Activated T-cell treated with anti-CD3 and anti-CD28 coated beads for 1 hour (primary cell): ENCODE data around the gene TOP3A.

Experiments
- DNase-seq: peaks from one replicate; pipeline ENCODE4 v3.0.0-alpha.2; 2020; ENCODE audit warnings: low read depth

Gene TOP3A

DNA sequence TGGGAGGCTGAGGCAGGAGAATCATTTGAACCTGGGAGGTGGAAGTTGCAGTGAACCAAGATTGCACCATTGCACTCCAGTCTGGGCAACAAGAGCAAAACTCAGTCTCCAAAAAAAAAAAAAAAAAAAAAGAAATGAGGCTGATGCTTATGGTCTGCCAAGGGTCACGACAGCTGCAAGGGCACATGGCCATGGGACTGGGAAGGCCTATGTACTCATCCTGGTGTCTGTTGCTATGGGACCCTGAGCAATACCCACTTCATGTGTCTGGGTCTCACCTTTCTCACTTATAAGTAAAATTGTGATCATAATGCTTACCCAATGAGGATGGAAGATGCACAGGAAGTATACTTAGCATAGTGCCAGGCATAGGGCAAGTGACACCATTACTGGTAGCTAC is 37.7 kb downstream of the TOP3A start:
- DNase-seq: no peak

DNA sequence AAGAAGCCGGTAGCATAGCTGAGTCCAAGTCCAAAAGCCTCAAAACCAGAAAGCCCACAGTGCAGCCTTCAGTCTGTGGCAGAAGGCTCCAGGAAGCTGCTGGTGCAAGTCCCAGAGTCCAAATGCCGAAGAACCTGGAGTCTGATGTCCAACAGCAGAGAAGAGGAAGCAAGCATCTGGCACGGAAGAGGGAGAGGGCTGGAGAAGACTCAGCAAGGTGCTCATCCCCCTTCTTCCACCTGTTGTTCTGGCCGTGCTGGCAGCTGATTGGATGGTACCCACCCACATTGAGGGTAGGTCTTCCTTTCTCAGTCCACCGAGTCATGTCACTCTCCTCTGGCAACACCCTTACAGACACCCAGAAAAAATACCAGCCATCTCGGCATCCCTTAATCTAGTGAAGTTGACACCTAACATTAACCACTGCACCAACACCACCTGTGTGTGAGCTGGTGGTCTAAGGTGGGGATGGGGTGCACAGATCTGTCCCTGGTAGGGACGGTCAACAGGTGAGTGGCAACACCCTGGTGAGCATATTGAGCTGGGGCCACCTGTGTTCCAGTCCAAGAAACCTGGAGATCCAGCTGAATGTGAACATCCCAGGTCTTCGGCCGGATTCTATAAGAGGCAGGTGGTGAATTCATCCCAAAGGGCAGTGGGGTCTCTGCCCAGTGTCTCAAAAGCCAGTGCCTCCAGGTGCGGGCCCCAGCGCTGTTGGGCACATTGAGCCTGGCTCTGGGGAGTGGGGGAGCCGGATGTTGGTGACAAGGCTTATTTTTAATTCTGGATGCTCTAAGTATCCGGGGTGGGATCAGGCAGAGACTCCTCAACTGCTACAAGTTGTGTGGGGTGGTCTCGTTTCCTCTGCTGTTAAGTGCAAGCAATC is 44.5 kb downstream of the TOP3A start:
- DNase-seq: no peak

DNA sequence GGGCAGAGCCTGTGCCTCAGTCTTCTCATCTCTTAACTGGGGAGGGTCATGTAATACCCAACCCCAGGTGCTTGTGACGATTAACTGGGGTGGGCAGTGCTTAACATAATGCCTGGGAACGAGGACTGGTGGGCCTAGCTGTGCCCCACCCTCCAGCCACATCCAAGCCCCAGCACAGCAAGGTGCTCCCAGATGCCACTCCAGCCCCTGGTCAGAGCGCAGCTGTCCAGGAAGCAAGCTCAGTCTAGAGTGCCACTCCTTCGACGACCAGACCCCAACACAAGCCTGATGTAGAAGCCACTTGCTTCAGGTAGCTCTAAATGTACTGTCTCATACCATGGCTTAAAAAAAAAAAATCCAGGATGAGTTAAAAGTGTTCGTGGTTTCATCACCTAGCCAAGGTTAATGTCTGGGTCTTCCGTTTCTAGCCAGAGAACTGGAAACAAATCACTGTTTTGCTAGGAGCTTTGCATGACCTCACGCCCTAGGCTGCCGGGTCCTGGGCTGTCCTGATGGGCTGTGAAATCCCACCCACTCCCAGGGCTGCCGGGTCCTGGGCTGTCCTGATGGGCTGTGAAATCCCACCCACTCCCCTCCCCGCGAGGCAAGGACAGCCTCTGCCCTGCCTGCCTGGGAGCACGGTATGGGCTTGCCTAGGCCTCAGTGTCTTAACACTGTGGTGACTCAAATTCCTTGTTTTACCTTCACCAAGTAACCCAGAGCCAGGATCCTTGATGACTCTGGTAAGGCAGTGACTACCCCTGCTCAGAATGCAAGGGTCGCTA is 46.7 kb downstream of the TOP3A start:
- no peak for DNase-seq

DNA sequence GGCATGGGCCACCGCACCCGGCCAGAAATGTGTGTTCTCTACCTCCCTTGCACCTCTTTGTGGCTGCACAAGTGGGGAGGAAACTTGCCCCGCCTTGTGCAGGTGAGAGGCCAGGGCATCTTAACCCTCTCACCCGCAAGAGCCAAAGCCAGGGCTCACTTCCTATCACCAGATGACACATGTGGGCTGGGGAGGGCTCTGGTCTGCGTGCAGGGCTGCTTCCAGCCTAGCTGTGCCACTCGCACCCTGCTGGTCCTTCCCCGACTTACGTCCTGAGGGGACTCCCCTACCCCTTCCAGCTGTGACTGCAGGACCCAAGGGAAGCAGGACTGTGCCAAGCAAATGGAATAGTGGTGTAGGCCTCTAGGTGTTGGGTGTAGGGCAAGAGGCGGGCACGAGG is 47.4 kb downstream of the TOP3A start:
- DNase-seq: no peak

DNA sequence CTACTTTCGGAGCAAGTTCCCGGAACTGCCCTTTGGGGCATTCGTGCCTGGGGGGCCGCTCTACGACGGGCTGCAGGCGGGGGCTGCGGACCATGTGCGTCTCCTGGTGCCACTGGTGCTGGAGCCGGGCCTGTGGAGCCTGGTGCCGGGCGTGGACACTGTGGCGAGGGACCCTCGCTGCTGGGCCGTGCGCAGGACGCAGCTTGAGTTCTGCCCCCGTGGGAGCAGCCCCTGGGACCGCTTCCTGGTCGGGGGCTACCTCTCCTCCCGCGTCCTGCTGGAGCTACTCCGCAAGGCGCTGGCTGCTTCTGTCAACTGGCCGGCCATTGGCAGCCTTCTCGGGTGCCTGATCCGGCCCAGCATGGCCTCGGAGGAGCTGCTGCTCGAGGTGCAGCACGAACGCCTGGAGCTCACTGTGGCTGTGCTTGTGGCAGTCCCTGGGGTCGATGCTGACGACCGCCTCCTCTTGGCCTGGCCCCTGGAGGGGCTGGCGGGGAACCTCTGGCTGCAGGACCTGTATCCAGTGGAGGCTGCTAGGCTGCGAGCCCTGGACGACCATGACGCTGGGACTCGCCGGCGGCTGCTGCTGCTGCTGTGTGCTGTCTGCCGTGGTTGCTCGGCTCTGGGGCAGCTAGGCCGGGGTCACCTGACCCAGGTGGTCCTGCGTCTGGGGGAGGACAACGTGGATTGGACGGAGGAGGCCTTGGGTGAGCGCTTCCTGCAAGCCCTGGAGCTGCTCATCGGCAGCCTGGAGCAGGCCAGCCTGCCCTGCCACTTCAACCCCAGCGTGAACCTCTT is 50.7 kb downstream of the TOP3A start:
- no peak for DNase-seq

DNA sequence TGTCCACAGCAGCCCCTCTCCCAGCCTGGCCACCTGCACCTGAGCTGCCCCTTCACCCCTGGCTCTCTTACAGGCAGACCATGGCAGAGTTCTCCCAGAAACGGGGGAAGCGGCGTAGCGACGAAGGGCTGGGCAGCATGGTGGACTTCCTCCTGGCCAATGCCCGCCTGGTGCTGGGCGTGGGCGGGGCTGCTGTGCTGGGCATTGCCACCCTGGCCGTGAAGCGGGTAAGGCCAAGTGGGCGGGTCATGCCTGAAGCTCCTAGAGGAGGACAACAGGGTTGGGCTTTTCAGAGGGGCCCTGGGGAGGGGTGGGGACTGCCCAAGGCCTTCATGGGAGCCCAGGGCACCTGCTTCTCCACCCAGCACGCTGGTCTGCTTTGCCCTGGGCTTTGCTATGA is 52.2 kb downstream of the TOP3A start:
- DNase-seq: no peak

DNA sequence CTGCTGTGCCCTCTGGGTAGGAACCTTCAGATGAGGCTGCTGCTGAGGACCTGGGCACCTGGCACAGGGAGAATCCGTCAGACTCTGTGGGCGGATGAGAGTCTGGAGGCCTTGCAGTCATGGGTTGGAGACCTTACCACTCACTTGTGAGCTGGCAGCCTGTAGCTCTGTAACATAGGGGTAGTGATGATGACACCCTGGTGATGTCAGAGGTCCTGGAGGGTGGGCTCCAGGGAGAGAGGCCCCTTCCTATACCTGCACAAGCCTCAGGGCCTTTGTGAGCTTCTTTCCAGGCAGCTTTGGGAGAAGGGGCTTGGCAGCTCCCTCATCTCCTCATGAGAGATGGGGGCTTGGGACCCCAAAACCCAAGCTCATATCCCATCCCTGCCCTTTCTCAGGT is 52.7 kb downstream of the TOP3A start:
- no peak for DNase-seq

DNA sequence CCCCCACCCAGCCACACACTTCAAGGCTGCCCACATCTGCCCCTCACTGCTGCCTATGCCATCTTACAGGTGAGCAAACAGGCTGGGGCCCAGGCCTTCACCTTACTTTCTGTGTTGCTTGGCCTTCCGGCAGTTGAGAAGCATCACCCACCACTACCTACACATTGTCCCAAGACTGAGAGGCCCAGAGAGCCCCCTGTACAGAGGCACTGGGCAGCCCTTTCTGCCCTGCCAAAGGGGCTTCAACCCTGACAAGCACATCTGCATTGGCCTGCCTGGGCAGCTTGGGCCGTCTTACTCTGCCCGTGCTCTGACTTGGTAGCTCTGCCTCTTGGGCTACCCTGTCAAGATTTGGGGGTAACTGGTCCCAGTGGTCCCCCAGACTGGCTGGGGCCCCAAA is 53.1 kb downstream of the TOP3A start:
- DNase-seq: no peak

DNA sequence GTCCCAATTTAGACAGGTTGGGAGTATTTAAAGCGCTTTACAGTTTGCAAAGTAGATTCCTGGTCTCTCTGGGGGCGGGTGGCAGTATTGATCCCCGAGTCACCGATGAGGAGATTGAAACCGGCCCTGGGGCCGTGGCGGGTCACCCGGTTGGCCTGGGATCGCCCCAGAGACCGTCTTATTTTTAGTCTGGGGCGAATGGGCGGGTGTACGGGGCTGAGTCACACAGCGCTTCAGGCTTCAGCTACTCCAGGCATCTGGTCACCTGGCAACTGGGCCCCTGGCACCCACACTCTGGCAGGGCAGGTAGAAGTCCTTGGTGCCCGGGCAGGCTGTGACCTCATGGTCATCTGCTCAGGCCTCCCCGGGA is 53.7 kb downstream of the TOP3A start:
- DNase-seq: no peak

DNA sequence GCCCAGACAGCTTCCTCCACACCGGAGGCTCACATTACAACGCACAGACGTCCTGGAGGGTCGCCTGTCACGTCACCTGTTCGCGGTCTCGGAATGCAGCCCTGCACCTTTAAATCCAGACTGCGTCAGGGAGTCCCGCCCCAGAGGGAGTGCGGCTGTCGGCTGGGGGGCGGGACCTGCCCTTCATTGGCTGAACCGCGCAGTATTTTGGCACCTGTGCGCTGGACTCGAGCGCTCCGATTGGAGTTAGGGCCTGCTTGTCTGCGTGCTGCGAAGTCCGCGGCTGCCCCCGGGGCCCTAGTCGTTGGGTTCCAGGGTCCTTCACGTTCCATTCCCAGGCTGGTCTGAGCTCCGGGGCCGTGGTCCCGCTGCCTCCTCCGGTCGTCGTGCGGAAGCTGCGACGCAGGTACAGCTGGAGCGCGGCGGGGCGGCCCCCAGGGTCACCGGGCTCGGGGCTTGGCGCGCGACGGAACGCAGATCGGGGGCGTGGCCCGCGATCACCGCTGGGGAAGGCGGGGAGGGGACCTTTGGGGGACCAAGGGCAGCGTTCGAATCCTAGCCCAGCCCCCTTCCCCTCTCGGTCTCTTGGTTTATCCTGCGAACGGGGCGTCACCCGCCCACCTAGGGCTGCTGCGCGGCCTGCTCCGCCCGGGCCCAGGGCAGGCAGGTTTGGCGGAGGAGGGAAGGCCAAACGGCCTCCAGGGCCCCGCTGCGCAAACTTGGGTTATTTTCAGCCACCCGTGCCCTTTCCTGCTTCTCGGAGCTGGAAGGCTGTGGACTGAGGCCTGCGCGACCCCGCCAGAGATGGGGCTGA is 54.3 kb downstream of the TOP3A start, which contains the start of gene MIEF2:
MIEF2 (plus strand) TSS at position 331 of the 814 bp plus-strand sequence. CDS start 2,059 bp downstream, outside the sequence.
- peak; percentile 90 for DNase-seq

DNA sequence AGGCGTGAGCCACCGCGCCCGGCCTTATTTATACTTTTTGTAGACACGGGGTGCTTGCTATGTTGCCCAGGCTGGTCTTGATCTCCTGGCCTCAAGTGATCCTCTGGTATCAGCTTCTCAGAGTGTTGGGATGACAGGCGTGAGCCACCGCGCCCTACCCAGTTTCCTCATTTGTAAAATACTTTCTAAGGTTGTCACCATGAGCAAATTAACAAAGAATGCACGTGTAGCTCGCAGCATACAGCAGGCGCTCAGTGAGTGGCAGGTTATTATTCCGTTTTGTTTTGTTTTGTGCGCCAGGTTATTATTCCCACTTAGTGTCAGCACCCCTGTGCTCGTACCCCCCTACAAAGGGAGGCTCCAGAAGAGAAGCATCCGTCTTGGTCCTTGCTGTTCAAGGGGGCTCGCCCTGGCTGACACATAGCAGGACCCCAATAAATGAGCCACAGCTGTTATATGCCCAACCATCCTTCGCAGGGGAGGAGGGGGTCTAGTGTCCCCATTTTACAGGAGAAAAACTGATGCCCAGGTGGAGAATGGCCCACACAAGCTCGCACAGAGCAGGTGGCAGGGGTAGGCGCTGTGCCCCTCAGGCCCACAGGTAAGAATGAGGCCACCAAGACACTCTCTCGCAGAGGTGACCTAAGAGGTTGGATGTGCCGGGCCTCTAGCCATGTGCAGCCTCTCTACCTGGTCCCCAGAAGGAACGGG is 55.0 kb downstream of the TOP3A start:
- no peak for DNase-seq

DNA sequence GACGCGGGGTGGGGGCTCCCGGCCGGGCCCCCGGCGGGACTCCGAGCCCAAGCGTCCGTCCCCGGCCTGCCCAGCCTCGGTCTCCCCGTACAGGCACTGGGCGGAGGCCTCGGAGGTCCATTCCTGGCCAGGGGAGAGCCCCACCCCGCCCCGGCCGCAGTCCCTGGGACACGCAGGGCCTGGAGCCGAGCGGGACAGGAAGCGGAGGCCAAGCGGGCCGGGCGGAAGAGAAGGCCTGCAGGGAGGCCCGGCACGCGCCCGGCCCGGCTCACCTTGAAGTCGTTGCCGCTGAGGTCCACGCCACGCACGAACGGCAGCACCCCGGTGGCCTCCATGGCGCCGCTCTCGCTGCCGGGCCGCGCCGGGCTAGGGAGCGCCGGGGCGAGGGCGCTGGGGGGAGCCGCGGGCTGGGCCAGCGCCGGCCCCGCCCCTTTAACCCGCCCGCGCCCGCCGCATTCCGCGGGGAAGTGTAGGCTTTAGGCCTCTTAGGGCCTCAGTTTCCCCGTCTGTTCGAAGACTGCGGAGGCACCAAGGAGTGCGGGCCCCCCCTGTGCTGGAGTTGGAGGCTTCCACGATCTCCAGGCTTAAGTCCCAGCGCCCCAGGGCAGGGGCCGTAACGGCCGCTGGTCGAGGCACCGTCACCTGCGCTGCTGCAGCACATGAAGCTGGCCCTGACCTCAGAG is 56.3 kb downstream of the TOP3A start, which contains the start of gene FLII:
FLII (minus strand) TSS at position 383 of the 683 bp plus-strand sequence; CDS start at position 335, 48 bp downstream.
- peak; percentile 49 for DNase-seq

DNA sequence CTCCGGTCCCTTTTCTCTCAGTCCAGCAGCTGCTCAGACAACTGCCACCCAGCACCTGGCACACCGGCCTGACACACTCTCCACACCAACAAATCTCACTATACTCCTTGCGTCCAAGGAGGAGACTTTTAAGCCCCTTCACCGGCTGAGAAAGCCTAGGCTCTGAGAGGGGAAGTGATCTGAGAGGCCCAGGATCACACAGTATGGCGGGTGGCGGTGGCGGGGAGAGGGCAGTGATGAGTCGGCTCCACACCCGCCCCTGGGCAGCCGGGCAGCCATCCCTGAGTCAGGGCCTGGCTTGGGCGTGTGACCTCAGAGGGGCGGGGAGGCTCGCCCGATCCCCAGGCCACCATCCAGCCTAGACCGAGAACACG is 56.8 kb downstream of the TOP3A start:
- DNase-seq: peak; percentile 45

DNA sequence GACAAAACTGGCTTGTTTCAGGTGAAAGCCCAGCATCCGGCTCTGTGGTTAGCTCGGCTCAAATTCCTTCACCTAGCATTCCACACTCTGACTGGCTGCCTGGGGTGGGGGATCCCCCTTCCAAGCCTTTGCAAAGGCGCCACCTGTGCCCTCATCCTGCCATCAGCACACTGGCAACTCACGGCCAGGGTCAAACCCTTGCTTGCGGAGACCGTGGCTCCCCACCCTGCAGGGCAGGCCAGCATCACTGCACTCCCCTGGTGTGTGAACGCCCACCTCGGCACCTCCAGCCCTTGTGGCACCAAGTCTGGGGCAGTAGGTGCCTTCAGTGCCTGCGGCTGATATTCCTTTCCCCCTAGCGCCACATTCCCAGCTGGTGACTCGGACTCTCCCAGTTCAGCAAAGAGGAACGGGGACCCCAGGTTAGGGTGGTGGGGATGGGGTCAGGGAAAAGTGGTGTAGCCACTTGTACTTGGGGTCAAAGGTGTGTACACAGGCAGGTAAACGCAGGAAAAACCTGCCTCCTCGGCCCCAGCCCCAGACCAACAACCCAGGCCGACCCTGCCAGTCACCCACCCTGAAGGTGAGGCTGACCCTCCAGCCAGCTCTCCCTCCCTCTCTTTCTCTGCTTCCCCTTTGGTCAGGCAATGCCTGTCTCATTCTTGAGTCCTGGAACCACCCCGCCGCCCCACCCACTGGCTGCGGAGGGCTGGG is 57.4 kb downstream of the TOP3A start:
- DNase-seq: no peak

DNA sequence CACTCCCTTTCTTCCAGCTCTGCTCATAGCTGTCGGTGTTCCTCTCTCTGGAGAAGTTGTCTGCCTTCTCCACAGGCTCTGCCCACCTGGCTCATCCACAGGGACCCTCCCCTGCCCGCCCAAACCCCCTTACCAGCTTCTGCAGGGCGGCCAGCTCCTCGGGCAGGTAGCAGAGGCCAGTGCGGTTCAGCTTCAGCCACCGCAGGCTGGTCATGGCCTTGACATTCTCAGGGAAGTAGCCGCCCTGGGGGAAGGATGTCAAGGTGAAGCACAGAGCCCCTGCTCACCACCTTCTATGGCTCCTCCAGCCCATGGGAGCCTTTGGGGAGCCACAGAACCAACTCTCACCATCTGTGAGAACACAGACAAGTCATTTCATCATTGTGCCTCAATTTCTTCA is 58.0 kb downstream of the TOP3A start:
- no peak for DNase-seq

DNA sequence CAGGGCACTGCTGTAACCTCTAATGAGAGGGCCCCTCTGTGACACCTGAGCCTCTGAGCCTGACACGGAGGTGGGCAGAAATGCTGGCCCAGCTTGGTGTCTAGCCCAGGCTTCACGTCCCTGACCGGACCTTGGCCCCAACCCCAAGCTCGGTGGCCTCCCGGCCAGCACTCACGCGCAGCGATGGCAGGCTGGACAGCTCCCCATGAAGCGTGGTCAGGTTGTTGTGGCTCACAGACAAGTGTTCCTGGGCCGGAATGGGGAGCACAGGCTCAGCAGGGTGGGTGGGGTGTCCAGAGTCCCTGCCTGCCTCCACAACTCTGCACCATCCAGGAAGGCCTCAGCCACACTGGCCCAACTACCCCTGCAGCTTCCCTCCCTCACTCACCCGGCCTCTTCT is 58.4 kb downstream of the TOP3A start:
- no peak for DNase-seq

DNA sequence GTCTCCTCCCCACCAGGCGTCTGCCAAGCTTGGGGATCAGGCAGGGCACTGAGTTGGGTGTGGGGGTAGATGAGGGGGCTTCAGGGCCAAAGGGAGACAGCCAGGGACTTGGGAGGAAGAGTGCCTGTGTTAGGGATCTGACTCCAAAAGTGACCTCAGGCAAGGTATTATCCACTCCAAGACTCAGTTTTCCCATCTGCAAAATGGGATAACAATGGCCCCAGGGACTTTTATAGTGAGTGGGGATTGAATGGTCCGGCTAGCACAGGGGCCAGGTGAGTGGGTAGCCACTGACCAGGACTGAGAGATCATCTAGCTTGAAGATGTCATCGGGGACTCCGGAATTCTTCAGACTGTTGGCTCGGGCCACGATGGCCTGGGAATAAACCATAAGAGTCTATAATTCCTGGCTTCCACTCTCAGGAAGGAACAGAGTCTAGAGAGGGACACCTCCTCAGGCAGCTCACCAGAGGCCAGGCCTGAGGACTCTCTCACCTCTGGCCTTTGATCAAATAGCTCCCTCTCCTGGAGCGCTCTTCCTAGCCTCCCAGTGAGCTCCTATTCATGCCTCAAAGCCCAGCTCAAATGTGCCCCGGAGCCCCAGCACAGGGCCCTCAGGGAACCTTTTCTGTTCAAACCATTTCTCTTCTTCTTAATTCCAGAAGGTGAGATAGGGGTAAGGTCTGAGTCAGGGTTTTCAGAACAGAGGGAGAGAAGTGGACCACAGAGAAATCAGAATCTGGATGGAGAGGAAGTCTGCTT is 59.7 kb downstream of the TOP3A start:
- DNase-seq: no peak

DNA sequence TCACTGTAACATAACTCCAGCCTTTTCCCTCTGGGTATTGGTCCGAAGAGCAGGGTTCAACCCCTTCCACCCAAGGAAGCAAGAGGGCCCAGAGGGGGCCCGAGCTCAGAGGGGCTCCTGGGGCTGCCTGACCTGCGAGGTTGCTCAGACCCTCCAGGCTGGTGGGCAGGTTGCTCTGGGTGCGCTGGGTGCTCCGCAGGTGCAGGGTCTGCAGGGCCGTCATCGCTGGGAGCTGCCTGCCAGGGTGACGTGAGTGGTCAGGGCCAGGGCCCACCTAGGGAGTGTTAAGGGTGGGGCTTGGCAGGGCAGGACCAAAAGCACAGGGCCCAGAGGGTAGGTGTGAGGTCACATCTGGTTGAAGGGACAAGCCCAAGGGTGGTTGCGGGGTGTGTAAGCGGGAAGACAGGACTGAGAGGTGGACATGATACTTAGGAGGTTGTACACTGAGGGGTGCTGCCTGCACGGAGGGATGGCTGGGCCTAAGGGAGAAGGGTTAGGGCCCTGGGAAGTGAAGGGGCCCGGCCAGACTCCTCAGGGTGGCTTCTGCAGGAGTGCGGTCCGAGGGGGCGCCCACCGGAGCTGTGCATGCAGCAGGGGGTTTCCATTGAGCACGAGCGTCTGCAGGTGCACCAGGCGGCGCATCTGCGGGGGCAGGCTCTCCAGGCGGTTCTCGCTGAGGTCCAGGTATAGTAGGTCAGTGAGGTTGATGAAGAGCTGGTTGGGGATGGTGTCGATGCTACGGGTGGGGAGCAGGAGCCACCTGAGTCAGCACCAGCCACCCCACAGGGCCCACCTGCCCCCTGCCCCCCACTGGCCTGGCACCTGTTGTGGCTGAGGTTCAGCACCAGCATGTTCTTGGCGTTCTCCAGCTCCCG is 60.6 kb downstream of the TOP3A start:
- DNase-seq: no peak
